GM18519 (cell line): ENCODE data around the gene FLNC.

ENCODE experiments used
- ATAC-seq: cut with Tn5 transposase; IDR thresholded peaks from one replicate; pipeline ENCODE4 v1.9.1; 2021; ENCODE audit warnings: mild to moderate bottlenecking, moderate library complexity; ENCODE audit not compliant: unreplicated experiment, low FRiP score

The FLNC gene

GRCh38 chr7:128842674-128843641, 12.8 kb downstream of the FLNC start:
- no peak for ATAC-seq

- ATAC-seq: no peak
These were observed 13.9 kb downstream of the FLNC start for GRCh38 chr7:128843938-128844621.

GRCh38 chr7:128844777-128845311, 14.6 kb downstream of the FLNC start:
- no peak for ATAC-seq

- no peak for ATAC-seq
These were observed 15.3 kb downstream of the FLNC start for GRCh38 chr7:128845475-128845874.

- ATAC-seq: no peak
These were observed 15.8 kb downstream of the FLNC start for GRCh38 chr7:128845987-128846386.

GRCh38 chr7:128846781-128847444, 16.7 kb downstream of the FLNC start:
- ATAC-seq: no peak

- no peak for ATAC-seq
These were observed 17.6 kb downstream of the FLNC start for GRCh38 chr7:128847721-128848211.

GRCh38 chr7:128848289-128849155, 18.3 kb downstream of the FLNC start:
- no peak for ATAC-seq

- ATAC-seq: no peak
These were observed 18.9 kb downstream of the FLNC start for GRCh38 chr7:128849156-128849515.

GRCh38 chr7:128849804-128850490, 19.7 kb downstream of the FLNC start:
- no peak for ATAC-seq

- ATAC-seq: no peak
These were observed 22.5 kb downstream of the FLNC start for GRCh38 chr7:128852537-128853254.

- no peak for ATAC-seq
These were observed 23.6 kb downstream of the FLNC start for GRCh38 chr7:128853799-128854198.

GRCh38 chr7:128854396-128854795, 24.2 kb downstream of the FLNC start:
- no peak for ATAC-seq

GRCh38 chr7:128855559-128855958, 25.4 kb downstream of the FLNC start:
- ATAC-seq: no peak

- no peak for ATAC-seq
These were observed 26.0 kb downstream of the FLNC start for GRCh38 chr7:128856001-128856718.

- ATAC-seq: no peak
These were observed 28.4 kb downstream of the FLNC start for GRCh38 chr7:128858380-128859231.
